K562 (cell line): ENCODE data around the gene PRKAR2B. TPM values are rescaled to one million over a fixed set of nuclear protein-coding genes. Genes with fewer than 3 reads are reported as not detected.
A peak's percentile ranks its signal among the peaks of the same experiment; 100 is the strongest.

Experiments used
- ASH1L ChIP-seq: fragments of 450-650 bp; IDR thresholded peaks from 2 replicates; pipeline ENCODE4 v1.6.1; 2018; ENCODE audit warnings: borderline replicate concordance, mild to moderate bottlenecking, low read depth; ENCODE audit not compliant: partially characterized antibody
- ATF1 ChIP-seq, 2 experiments: fragments of 450-650 bp in 1 of 2; IDR thresholded peaks; 2 replicates each; pipeline ENCODE4 v1.6.1; 2016; ENCODE audit warnings: missing compliant biosample characterization in 1 of 2, missing genetic modification characterization in 1 of 2
- ATF4 ChIP-seq: fragments of 450-650 bp; formaldehyde crosslinking; IDR thresholded peaks from 2 replicates; pipeline ENCODE4 v1.4.0; 2022; ENCODE audit warnings: mild to moderate bottlenecking, moderate library complexity
- CEBPG ChIP-seq, 3 experiments: fragments of 200-800 bp in 1 of 3; sonication (Bioruptor generic) in 1 of 3; sonication (generic) in 1 of 3; formaldehyde crosslinking in 1 of 3; IDR thresholded peaks in 2 of 3; conservative IDR thresholded peaks in 1 of 3; 2 replicates each; pipeline versions ENCODE4 v1.6.1 to v1.8.0; 2016 to 2022; ENCODE audit warnings: missing compliant biosample characterization in 2 of 3, missing genetic modification characterization in 2 of 3, mild to moderate bottlenecking in 1 of 3, missing genetic modification reagents in 1 of 3
- CHCHD3 ChIP-seq: fragments of 250-450 bp; sonication (Bioruptor Pico); IDR thresholded peaks from 2 replicates; pipeline ENCODE4 v2.1.2; 2022; ENCODE audit warnings: mild to moderate bottlenecking
- CREB3L1 ChIP-seq: fragments of 450-650 bp; IDR thresholded peaks from 2 replicates; pipeline ENCODE4 v1.6.1; 2014; ENCODE audit warnings: low read depth, mild to moderate bottlenecking, moderate library complexity, borderline replicate concordance
- DIDO1 ChIP-seq: fragments of 450-650 bp; IDR thresholded peaks from 2 replicates; pipeline ENCODE4 v1.6.1; 2016; ENCODE audit warnings: low read depth, missing biosample characterization, missing genetic modification characterization
- ELF1 ChIP-seq: fragments of 200-800 bp; sonication (Bioruptor generic); IDR thresholded peaks from 2 replicates; pipeline ENCODE4 v1.6.1; 2016; ENCODE audit warnings: missing genetic modification characterization, missing compliant biosample characterization
- GMEB1 ChIP-seq: fragments of 250-450 bp; sonication (Bioruptor Pico); IDR thresholded peaks from 2 replicates; pipeline ENCODE4 v1.4.0; 2020; ENCODE audit warnings: mild to moderate bottlenecking
- HMG20B ChIP-seq: fragments of 250-450 bp; sonication (Bioruptor Pico); IDR thresholded peaks from 2 replicates; pipeline ENCODE4 v1.5.0; 2021; ENCODE audit warnings: mild to moderate bottlenecking
- JUND ChIP-seq, 2 experiments: IDR thresholded peaks; 2 replicates in 1 of 2; 3 replicates in 1 of 2; pipeline ENCODE4 v1.6.1; 2011; ENCODE audit warnings: borderline replicate concordance in 2 of 2, low read depth in 2 of 2, low read length in 2 of 2, improper control_type of control experiment in 1 of 2, missing biosample characterization in 1 of 2, missing genetic modification characterization in 1 of 2, missing genetic modification reagents in 1 of 2
- KLF1 ChIP-seq: fragments of 450-650 bp; IDR thresholded peaks from 2 replicates; pipeline ENCODE4 v1.6.1; 2016; ENCODE audit warnings: missing genetic modification characterization, missing compliant biosample characterization
- MAFG ChIP-seq: fragments of 450-650 bp; conservative IDR thresholded peaks from 2 replicates; pipeline ENCODE4 v1.6.1; 2016; ENCODE audit warnings: missing genetic modification characterization, missing compliant biosample characterization
- PML ChIP-seq: IDR thresholded peaks from 2 replicates; pipeline ENCODE4 v1.6.1; 2012; ENCODE audit warnings: low read length, inconsistent platforms
- SIRT6 ChIP-seq: IDR thresholded peaks from one replicate; pipeline ENCODE4 v1.6.1; 2012; ENCODE audit warnings: low read depth, mild to moderate bottlenecking, control low read depth, inconsistent platforms, low read length, moderate library complexity
- ZFP36 ChIP-seq: fragments of 150-350 bp; IDR thresholded peaks from 2 replicates; pipeline ENCODE4 v1.6.1; 2018; ENCODE audit warnings: low read length, low read depth; ENCODE audit not compliant: partially characterized antibody
- ZNF184 ChIP-seq: sonication (generic); formaldehyde crosslinking; IDR thresholded peaks from 2 replicates; pipeline ENCODE4 v1.5.0; 2020; ENCODE audit warnings: missing genetic modification reagents
- ZNF197 ChIP-seq: fragments of 200-800 bp; sonication (Bioruptor generic); IDR thresholded peaks from 2 replicates; pipeline ENCODE4 v1.6.1; 2016; ENCODE audit warnings: low read depth, missing genetic modification characterization, missing compliant biosample characterization
- ZNF212 ChIP-seq: fragments of 450-650 bp; formaldehyde crosslinking; IDR thresholded peaks from 2 replicates; pipeline ENCODE4 v1.4.0; 2020; ENCODE audit warnings: mild to moderate bottlenecking
- ZNF668 ChIP-seq: fragments of 250-450 bp; sonication (Bioruptor Pico); IDR thresholded peaks from 2 replicates; pipeline ENCODE4 v1.8.0; 2022; ENCODE audit warnings: mild to moderate bottlenecking, inconsistent platforms
- polyA plus RNA-seq, 8 experiments: library from polyadenylated mRNA; depleted of rRNA in 4 of 8; stranded (reverse) in 5 of 8; unstranded in 3 of 8; fragments of >200 nt; fragmentation: Nextera tagmentation in 2 of 8; fragmentation: Illumina TruSeq in 1 of 8; extraction: Ambion mirVana in 2 of 8; extraction: Trizol in 1 of 8; gene quantifications; 2 replicates each; pipeline versions ENCODE4 v1.2.1 to v1.2.3, GENCODE V29; 2011 to 2014; ENCODE audit warnings: inconsistent platforms in 1 of 8, missing spikeins in 1 of 8
- total RNA-seq, 7 experiments: library from RNA; depleted of rRNA in 6 of 7; stranded (reverse); fragments of >200 nt in 6 of 7; fragmentation: Illumina TruSeq in 2 of 7; extraction: Trizol in 2 of 7; gene quantifications; 2 replicates each; pipeline versions ENCODE4 v1.2.1 to v1.2.3, GENCODE V29; 2011 to 2021; ENCODE audit warnings: low replicate concordance in 1 of 7
- TF ChIP-seq, protein P1 (sequence below): fragments of 200-800 bp; sonication (Bioruptor generic); IDR thresholded peaks from 2 replicates; pipeline ENCODE4 v1.6.1; 2017; ENCODE audit warnings: missing genetic modification characterization, missing compliant biosample characterization

Gene PRKAR2B
- total and polyA plus RNA-seq, 9 of the 15 experiments (the other 6 are each of a cell fraction or from before 2014, with no cell fraction given) = 59.0 to 173 (median 129) TPM

GRCh38 chr7:107007892-107008287 lies 36.6 kb upstream of the PRKAR2B start (continued):
- TF ChIP-seq ATF4 (CRISPR knock-in tag) = 0 out of 2 replicates have a peak, but pooled peaks have one; percentile 10
- no peak for TF ChIP-seq ZNF184 (CRISPR knock-in tag)
- no peak for TF ChIP-seq ASH1L
- no peak for TF ChIP-seq ATF1 (CRISPR knock-in tag; IDR thresholded peaks at IDR 0.05)
- TF ChIP-seq ATF1 (tag; IDR thresholded peaks at IDR 0.05) = no peak
- TF ChIP-seq CREB3L1 = peak; percentile 99
- no peak for TF ChIP-seq KLF1 (tag)
- TF ChIP-seq GMEB1 (CRISPR knock-in tag) = no peak
- TF ChIP-seq HMG20B (CRISPR knock-in tag) = no peak
- no peak; the same call in 1 of the 2 replicates for TF ChIP-seq ZNF197 (CRISPR knock-in tag)
- TF ChIP-seq, protein P1, sequence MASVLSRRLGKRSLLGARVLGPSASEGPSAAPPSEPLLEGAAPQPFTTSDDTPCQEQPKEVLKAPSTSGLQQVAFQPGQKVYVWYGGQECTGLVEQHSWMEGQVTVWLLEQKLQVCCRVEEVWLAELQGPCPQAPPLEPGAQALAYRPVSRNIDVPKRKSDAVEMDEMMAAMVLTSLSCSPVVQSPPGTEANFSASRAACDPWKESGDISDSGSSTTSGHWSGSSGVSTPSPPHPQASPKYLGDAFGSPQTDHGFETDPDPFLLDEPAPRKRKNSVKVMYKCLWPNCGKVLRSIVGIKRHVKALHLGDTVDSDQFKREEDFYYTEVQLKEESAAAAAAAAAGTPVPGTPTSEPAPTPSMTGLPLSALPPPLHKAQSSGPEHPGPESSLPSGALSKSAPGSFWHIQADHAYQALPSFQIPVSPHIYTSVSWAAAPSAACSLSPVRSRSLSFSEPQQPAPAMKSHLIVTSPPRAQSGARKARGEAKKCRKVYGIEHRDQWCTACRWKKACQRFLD = peak; percentile 6; the same call in 1 of the 2 replicates
- TF ChIP-seq JUND (IDR thresholded peaks at IDR 0.05; ENCODE audit: borderline replicate concordance, low read depth, low read length) = no peak
- 0 out of 3 replicates have a peak, but pooled peaks have one; percentile 4 for TF ChIP-seq JUND (tag; IDR thresholded peaks at IDR 0.05; ENCODE audit: borderline replicate concordance, low read depth, low read length)
- TF ChIP-seq ZNF212 = no peak
- TF ChIP-seq SIRT6 = no peak
- TF ChIP-seq ZFP36 = no peak
- TF ChIP-seq MAFG (tag) = no peak
- TF ChIP-seq DIDO1 (tag) = no peak
- TF ChIP-seq ELF1 = no peak
- TF ChIP-seq CEBPG (CRISPR knock-in tag; IDR thresholded peaks at IDR 0.05) = no peak
- no peak; a peak in 1 of 4 replicates for TF ChIP-seq CEBPG (tag; conservative IDR thresholded peaks at IDR 0.05 in 1 of 2, IDR thresholded peaks at IDR 0.05 in 1 of 2)
- TF ChIP-seq CHCHD3 (CRISPR knock-in tag) = no peak
- no peak for TF ChIP-seq PML
- no peak for TF ChIP-seq ZNF668
